Measurements from ENCODE around the gene PKNOX2. TPM values are rescaled to one million over a fixed set of nuclear protein-coding genes. Genes with fewer than 3 reads are reported as not detected.

Gene PKNOX2
- total RNA-seq: 1 to 10 TPM in 3 of 4 donors, under 1 TPM in 1; 0.51 to 4.3 (median 2.3) TPM

GRCh38 chr11:125164422-125165110 is at the start of gene PKNOX2:
Gene PKNOX2 (plus strand): TSS chr11:125164751. CDS start chr11:125351306, 186,555 bp downstream.
- no peak for TF ChIP-seq CTCF (IDR thresholded peaks at IDR 0.05; ENCODE audit: low read depth)

GRCh38 chr11:125117429-125117828 is 47.1 kb upstream of the PKNOX2 start:
- no peak for TF ChIP-seq CTCF (IDR thresholded peaks at IDR 0.05; ENCODE audit: low read depth)

- no peak for TF ChIP-seq CTCF (IDR thresholded peaks at IDR 0.05; ENCODE audit: low read depth)
Observed at GRCh38 chr11:125123194-125123946, 41.2 kb upstream of the PKNOX2 start.

GRCh38 chr11:125123947-125124617 is 40.5 kb upstream of the PKNOX2 start:
- no peak for TF ChIP-seq CTCF (IDR thresholded peaks at IDR 0.05; ENCODE audit: low read depth)

GRCh38 chr11:125124618-125124992 is 39.9 kb upstream of the PKNOX2 start:
- TF ChIP-seq CTCF (IDR thresholded peaks at IDR 0.05; ENCODE audit: low read depth): no peak

GRCh38 chr11:125128450-125128849 is 36.1 kb upstream of the PKNOX2 start:
- TF ChIP-seq CTCF (IDR thresholded peaks at IDR 0.05; ENCODE audit: low read depth): no peak
